ENCODE data around the gene ATP13A3. TPM values are rescaled to one million over a fixed set of nuclear protein-coding genes. Genes with fewer than 3 reads are reported as not detected.

Gene ATP13A3
- total and polyA plus RNA-seq, 2 experiments from 2014 or later, result 20.0 to 202 TPM

DNA sequence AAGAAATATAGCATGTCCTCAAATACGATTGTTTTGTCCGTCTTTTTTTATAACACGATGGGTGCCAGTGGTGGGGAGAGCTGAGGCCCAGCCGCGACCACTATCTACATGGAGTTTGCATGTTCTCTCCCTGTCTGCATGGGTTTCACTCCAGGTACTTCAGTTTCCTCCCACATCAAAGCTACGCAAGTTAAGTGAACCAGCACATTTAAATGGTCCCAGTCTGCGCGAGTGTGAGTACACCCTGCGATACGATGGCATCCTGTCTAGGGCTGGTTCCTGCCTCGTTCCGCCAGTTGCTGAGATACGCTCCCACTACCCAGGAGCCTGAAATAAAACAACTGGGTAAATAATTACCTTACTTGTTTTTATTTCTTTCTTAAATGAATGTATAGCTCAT, 40.6 kb downstream of the ATP13A3 start (continued):
- TF ChIP-seq, protein P1, sequence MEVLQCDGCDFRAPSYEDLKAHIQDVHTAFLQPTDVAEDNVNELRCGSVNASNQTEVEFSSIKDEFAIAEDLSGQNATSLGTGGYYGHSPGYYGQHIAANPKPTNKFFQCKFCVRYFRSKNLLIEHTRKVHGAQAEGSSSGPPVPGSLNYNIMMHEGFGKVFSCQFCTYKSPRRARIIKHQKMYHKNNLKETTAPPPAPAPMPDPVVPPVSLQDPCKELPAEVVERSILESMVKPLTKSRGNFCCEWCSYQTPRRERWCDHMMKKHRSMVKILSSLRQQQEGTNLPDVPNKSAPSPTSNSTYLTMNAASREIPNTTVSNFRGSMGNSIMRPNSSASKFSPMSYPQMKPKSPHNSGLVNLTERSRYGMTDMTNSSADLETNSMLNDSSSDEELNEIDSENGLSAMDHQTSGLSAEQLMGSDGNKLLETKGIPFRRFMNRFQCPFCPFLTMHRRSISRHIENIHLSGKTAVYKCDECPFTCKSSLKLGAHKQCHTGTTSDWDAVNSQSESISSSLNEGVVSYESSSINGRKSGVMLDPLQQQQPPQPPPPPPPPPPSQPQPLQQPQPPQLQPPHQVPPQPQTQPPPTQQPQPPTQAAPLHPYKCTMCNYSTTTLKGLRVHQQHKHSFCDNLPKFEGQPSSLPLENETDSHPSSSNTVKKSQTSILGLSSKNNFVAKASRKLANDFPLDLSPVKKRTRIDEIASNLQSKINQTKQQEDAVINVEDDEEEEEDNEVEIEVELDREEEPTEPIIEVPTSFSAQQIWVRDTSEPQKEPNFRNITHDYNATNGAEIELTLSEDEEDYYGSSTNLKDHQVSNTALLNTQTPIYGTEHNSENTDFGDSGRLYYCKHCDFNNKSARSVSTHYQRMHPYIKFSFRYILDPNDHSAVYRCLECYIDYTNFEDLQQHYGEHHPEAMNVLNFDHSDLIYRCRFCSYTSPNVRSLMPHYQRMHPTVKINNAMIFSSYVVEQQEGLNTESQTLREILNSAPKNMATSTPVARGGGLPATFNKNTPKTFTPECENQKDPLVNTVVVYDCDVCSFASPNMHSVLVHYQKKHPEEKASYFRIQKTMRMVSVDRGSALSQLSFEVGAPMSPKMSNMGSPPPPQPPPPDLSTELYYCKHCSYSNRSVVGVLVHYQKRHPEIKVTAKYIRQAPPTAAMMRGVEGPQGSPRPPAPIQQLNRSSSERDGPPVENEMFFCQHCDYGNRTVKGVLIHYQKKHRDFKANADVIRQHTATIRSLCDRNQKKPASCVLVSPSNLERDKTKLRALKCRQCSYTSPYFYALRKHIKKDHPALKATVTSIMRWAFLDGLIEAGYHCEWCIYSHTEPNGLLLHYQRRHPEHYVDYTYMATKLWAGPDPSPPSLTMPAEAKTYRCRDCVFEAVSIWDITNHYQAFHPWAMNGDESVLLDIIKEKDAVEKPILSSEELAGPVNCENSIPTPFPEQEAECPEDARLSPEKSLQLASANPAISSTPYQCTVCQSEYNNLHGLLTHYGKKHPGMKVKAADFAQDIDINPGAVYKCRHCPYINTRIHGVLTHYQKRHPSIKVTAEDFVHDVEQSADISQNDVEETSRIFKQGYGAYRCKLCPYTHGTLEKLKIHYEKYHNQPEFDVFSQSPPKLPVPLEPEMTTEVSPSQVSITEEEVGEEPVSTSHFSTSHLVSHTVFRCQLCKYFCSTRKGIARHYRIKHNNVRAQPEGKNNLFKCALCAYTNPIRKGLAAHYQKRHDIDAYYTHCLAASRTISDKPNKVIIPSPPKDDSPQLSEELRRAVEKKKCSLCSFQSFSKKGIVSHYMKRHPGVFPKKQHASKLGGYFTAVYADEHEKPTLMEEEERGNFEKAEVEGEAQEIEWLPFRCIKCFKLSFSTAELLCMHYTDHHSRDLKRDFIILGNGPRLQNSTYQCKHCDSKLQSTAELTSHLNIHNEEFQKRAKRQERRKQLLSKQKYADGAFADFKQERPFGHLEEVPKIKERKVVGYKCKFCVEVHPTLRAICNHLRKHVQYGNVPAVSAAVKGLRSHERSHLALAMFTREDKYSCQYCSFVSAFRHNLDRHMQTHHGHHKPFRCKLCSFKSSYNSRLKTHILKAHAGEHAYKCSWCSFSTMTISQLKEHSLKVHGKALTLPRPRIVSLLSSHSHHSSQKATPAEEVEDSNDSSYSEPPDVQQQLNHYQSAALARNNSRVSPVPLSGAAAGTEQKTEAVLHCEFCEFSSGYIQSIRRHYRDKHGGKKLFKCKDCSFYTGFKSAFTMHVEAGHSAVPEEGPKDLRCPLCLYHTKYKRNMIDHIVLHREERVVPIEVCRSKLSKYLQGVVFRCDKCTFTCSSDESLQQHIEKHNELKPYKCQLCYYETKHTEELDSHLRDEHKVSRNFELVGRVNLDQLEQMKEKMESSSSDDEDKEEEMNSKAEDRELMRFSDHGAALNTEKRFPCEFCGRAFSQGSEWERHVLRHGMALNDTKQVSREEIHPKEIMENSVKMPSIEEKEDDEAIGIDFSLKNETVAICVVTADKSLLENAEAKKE (CRISPR knock-in tag; IDR thresholded peaks at IDR 0.05), result no peak
- TF ChIP-seq POLR2AphosphoS5 (IDR thresholded peaks at IDR 0.05; ENCODE audit: low read depth) (no peak), ZNF114 (CRISPR knock-in tag; IDR thresholded peaks at IDR 0.05) (no peak)
- TF ChIP-seq, protein P2, sequence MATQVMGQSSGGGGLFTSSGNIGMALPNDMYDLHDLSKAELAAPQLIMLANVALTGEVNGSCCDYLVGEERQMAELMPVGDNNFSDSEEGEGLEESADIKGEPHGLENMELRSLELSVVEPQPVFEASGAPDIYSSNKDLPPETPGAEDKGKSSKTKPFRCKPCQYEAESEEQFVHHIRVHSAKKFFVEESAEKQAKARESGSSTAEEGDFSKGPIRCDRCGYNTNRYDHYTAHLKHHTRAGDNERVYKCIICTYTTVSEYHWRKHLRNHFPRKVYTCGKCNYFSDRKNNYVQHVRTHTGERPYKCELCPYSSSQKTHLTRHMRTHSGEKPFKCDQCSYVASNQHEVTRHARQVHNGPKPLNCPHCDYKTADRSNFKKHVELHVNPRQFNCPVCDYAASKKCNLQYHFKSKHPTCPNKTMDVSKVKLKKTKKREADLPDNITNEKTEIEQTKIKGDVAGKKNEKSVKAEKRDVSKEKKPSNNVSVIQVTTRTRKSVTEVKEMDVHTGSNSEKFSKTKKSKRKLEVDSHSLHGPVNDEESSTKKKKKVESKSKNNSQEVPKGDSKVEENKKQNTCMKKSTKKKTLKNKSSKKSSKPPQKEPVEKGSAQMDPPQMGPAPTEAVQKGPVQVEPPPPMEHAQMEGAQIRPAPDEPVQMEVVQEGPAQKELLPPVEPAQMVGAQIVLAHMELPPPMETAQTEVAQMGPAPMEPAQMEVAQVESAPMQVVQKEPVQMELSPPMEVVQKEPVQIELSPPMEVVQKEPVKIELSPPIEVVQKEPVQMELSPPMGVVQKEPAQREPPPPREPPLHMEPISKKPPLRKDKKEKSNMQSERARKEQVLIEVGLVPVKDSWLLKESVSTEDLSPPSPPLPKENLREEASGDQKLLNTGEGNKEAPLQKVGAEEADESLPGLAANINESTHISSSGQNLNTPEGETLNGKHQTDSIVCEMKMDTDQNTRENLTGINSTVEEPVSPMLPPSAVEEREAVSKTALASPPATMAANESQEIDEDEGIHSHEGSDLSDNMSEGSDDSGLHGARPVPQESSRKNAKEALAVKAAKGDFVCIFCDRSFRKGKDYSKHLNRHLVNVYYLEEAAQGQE (IDR thresholded peaks at IDR 0.05; ENCODE audit: unreplicated experiment), result no peak

DNA sequence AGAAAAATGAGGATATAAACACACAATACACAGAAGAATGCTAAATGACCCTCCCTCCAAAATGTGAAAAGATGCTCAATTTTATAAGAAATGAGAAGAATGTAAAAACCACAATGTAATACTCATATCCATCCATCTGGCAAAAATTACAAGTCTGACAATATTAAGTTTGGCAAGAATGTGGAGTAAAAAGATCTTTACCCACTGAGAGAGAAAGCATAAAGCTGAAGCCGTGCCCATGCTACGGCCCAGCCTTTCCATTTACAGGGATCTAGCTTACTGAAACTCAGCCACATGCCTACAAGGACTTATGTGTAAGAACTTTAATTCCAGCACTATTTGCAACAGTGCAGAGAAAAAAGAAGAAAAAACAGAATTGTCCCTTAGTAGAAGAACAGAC, 42.9 kb downstream of the ATP13A3 start:
- H3K27me3 Mint-ChIP-seq (ENCODE audit: insufficient read depth, low read depth, poor library complexity), result no peaks in the 10 kb centered on the region
- Histone ChIP-seq H3K27ac (ENCODE audit: low read depth) (no peak overlapping the region), H3K79me2 (replicated peaks; ENCODE audit: insufficient read depth) (no peaks in the 10 kb centered on the region), H3K4me1 (ENCODE audit: insufficient read depth) (no peaks in the 10 kb centered on the region), H4K20me1 (replicated peaks; ENCODE audit: insufficient read depth) (no peaks in the 10 kb centered on the region; the same call in none of the 2 replicates), H3K27me3 (ENCODE audit: insufficient read depth) (no peaks in the 10 kb centered on the region), H3K9me2 (ENCODE audit: insufficient read depth) (no peaks in the 10 kb centered on the region), H3K4me2 (no peak overlapping the region), H3F3A (replicated peaks; ENCODE audit: low read depth) (no peaks in the 10 kb centered on the region), H3K4me3 (no peak overlapping the region), H2AFZ (no peak overlapping the region), H3K36me3 (ENCODE audit: insufficient read depth) (peaks cover 36% of the 10 kb centered on the region)
- peaks cover 55% of the 10 kb centered on the region for H3K36me3 Mint-ChIP-seq (ENCODE audit: low read depth)
- no peaks in the 10 kb centered on the region for H3K4me1 Mint-ChIP-seq
- no peak overlapping the region for H3K27ac Mint-ChIP-seq
- no peak overlapping the region for H3K4me3 Mint-ChIP-seq
- ATAC-seq, result no peak
- no peak for DNase-seq (ENCODE audit: low spot score)
- H3K9me3 Mint-ChIP-seq, result no peaks in the 10 kb centered on the region
- no peak for TF ChIP-seq ZNF114 (CRISPR knock-in tag; IDR thresholded peaks at IDR 0.05)
- TF ChIP-seq, protein P2 (IDR thresholded peaks at IDR 0.05; ENCODE audit: unreplicated experiment), result no peak
